ENCODE results near the gene TUB.

- TF ChIP-seq CTCF (IDR thresholded peaks at IDR 0.05) (no peak), EP300 (IDR thresholded peaks at IDR 0.05) (no peak), POLR2A (IDR thresholded peaks at IDR 0.05) (no peak), POLR2AphosphoS5 (IDR thresholded peaks at IDR 0.05) (no peak)
These were observed 17.9 kb downstream of the TUB start for GRCh38 chr11:8098879-8099278.

Data from suprapubic skin (tissue), 4 donors.